ENCODE data around the gene ZNF77.

ZNF77 gene

DNA sequence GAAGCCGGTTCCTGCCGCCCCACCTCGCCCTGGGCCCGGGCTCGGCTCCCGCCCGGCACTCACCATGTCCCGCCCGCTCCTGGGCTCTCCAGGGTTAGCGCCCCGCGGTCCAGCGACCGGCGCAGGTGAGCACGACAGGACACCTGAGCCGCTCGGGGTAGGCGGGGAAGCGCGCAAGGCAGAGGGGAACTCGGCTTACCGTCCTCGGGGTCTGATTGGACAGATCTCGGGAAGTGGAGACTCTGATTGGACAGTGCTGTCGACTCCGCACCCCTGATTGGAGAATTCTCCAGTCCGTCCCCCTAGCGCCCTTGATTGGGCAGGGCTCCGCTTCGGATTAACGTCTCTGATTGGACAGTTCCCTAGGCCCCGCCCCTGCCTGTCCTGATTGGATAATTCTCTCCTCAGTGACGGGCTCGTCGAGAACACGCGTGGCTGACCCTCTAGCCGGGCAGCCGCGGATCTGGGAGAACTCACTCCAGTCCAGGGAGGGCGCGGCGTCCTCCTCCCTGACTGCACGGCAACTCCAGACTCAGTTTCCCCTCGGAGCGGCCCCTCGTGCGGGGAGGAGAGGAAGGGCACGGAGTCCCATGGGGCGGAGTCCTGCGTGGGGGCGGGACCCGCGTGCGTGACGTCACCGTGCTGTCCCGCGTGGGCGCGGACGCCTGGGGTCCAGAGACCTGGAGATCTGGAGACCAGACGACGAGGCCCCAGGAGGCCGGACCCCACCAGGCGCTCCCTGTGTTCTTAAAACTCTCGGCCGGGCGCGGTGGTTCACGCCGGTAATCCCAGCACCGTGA is at the start of gene ZNF77:
Gene ZNF77 (minus strand): TSS at position 197 of the 800 bp plus-strand sequence. CDS start 131 bp downstream, at position 66.
- TF ChIP-seq CSRNP3 (CRISPR knock-in tag; IDR thresholded peaks at IDR 0.05) (no peak), POU6F1 (CRISPR knock-in tag; IDR thresholded peaks at IDR 0.05; ENCODE audit: borderline replicate concordance, low read depth) (no peak), ESRRG (CRISPR knock-in tag; IDR thresholded peaks at IDR 0.05) (no peak), ARNTL (CRISPR knock-in tag; IDR thresholded peaks at IDR 0.05; ENCODE audit: borderline replicate concordance, low read depth) (no peak; the same call in 1 of the 2 replicates), TCF4 (CRISPR knock-in tag; IDR thresholded peaks at IDR 0.05; ENCODE audit: borderline replicate concordance) (no peak), PPARA (CRISPR knock-in tag; IDR thresholded peaks at IDR 0.05; ENCODE audit: borderline replicate concordance) (no peak), TOX (CRISPR knock-in tag; IDR thresholded peaks at IDR 0.05; ENCODE audit: borderline replicate concordance) (0 out of 2 replicates have a peak, but pooled peaks have one; percentile 5), PATZ1 (CRISPR knock-in tag; IDR thresholded peaks at IDR 0.05; ENCODE audit: borderline replicate concordance) (no peak), ZFP3 (CRISPR knock-in tag; IDR thresholded peaks at IDR 0.05) (no peak; the same call in 1 of the 2 replicates), ZNF8 (CRISPR knock-in tag; IDR thresholded peaks at IDR 0.05) (no peak; the same call in 1 of the 2 replicates), GLIS3 (CRISPR knock-in tag; IDR thresholded peaks at IDR 0.05) (0 out of 2 replicates have a peak, but pooled peaks have one; percentile 23), ZNF70 (CRISPR knock-in tag; IDR thresholded peaks at IDR 0.05) (peak; percentile 29; the same call in 1 of the 2 replicates), CSDC2 (CRISPR knock-in tag; IDR thresholded peaks at IDR 0.05) (peak; percentile 32; the same call in 1 of the 2 replicates), OSR1 (CRISPR knock-in tag; IDR thresholded peaks at IDR 0.05) (no peak), ZFP30 (CRISPR knock-in tag; IDR thresholded peaks at IDR 0.05) (no peak), ISL1 (CRISPR knock-in tag; IDR thresholded peaks at IDR 0.05) (no peak), CREB5 (CRISPR knock-in tag; IDR thresholded peaks at IDR 0.05; ENCODE audit: low read depth) (0 out of 2 replicates have a peak, but pooled peaks have one; percentile 16)
- TF ChIP-seq, protein P1, sequence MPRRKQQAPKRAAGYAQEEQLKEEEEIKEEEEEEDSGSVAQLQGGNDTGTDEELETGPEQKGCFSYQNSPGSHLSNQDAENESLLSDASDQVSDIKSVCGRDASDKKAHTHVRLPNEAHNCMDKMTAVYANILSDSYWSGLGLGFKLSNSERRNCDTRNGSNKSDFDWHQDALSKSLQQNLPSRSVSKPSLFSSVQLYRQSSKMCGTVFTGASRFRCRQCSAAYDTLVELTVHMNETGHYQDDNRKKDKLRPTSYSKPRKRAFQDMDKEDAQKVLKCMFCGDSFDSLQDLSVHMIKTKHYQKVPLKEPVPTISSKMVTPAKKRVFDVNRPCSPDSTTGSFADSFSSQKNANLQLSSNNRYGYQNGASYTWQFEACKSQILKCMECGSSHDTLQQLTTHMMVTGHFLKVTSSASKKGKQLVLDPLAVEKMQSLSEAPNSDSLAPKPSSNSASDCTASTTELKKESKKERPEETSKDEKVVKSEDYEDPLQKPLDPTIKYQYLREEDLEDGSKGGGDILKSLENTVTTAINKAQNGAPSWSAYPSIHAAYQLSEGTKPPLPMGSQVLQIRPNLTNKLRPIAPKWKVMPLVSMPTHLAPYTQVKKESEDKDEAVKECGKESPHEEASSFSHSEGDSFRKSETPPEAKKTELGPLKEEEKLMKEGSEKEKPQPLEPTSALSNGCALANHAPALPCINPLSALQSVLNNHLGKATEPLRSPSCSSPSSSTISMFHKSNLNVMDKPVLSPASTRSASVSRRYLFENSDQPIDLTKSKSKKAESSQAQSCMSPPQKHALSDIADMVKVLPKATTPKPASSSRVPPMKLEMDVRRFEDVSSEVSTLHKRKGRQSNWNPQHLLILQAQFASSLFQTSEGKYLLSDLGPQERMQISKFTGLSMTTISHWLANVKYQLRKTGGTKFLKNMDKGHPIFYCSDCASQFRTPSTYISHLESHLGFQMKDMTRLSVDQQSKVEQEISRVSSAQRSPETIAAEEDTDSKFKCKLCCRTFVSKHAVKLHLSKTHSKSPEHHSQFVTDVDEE (CRISPR knock-in tag; IDR thresholded peaks at IDR 0.05), result peak; percentile 91
- ATAC-seq, result peak; percentile 99

DNA sequence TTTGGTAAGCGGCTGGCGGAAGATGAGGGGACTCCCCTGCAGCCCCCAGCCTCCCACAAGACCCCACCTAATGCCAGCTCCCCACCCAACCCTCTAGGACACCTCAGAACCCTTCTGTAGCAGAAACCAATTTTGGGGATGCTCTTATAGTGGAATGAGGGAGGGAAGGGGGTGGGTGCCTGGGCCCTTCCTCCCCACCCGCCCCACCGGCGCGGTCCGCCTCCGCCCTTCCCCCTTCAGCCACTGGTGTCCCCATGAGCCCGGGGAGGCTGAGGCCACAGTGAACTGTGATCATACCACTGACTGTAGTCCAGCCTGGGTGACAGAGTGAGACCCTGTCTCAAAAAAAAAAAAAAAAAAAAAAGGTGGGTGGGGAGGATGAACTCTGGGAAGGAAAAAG is 48.8 kb upstream of the ZNF77 start:
- TF ChIP-seq CSRNP3 (CRISPR knock-in tag; IDR thresholded peaks at IDR 0.05) (no peak), RARB (CRISPR knock-in tag; IDR thresholded peaks at IDR 0.05) (no peak), GLIS3 (CRISPR knock-in tag; IDR thresholded peaks at IDR 0.05) (no peak), ARNTL (CRISPR knock-in tag; IDR thresholded peaks at IDR 0.05; ENCODE audit: borderline replicate concordance, low read depth) (no peak), CSDC2 (CRISPR knock-in tag; IDR thresholded peaks at IDR 0.05) (no peak), BACH2 (CRISPR knock-in tag; IDR thresholded peaks at IDR 0.05; ENCODE audit: borderline replicate concordance) (no peak)
- no peak for ATAC-seq

Data from SK-N-SH treated with all-trans-retinoic acid at 6 μM for 48 hours (cell line).